ENCODE results near the gene IRF7. TPM values are rescaled to one million over a fixed set of nuclear protein-coding genes. Genes with fewer than 3 reads are reported as not detected.

IRF7 gene
- total RNA-seq, 1 experiment from 2014 or later: 15.2 TPM

DNA sequence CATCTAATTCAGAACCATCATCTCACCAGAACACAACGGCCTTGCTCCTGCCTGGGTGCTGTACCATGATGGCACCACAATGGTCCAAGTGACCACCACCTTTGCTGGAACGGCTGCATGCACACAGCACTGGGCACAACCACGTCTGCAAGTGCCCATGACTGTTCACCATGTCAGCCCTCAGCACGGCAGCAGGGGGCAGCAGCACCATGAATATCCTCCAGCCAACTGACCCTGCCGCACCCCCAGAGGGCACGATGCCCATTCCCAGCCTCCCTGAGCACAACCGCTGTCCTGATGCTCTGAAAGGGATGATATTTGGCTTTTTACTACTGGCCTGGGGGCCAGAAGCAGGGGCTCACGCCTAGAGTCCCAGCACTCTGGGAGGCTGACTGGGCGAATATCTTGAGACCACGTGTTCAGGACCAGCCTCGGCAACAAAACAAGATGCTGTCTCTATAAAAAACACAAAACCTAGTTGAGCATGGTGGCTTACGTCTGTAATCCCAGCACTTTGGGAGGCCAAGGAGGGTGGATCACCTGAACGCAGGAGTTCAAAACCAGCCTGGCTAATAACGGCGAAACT is 47.0 kb upstream of the IRF7 start:
- H3K27me3 ChIP-seq (ENCODE audit: insufficient read depth, low read length): no peaks in the 10 kb centered on the region
- no peak overlapping the region for H3K4me3 ChIP-seq (replicated peaks in 1 of 2; ENCODE audit: low read depth in 1 of 2, low read length in 2 of 2)
- ChIA-PET POLR2A (no interaction called here), CTCF (interaction anchor here (1.1 kb wide), 1 partner anchor 59 kb away, joined by 4 read pairs; no protein-coding TSS in a partner anchor), RAD21 (ENCODE audit: low non-redundant PET in 1 of 2, low total read pairs in 2 of 2, uncharacterized antibody in 2 of 2, unreplicated experiment in 2 of 2) (no interaction called here)
- H4K20me1 ChIP-seq (ENCODE audit: insufficient read depth): no peaks in the 10 kb centered on the region
- no peak overlapping the region for H3K9ac ChIP-seq (ENCODE audit: low read length)
- peak; percentile 48 for DNase-seq (ENCODE audit: low read depth, low spot score)
- no peak overlapping the region for H2AFZ ChIP-seq (ENCODE audit: low read depth, low read length, poor library complexity, severe bottlenecking)
- no peaks in the 10 kb centered on the region for H3K9me2 ChIP-seq (ENCODE audit: insufficient read depth)
- peaks cover 3% of the 10 kb centered on the region; the same call in 1 of the 2 replicates for H3K79me2 ChIP-seq (ENCODE audit: insufficient read depth, low read length)
- no peak overlapping the region for H3K27ac ChIP-seq (ENCODE audit: low read depth, low read length)
- intact Hi-C loops (cut with micrococcal nuclease): loop anchor here (1.0 kb wide), 2 partner anchors 61 to 103 kb away; no protein-coding TSS in a partner anchor
- H3K9me3 ChIP-seq (ENCODE audit: control insufficient read depth in 1 of 2, insufficient read depth in 1 of 2, low read depth in 1 of 2, low read length in 2 of 2): no peaks in the 10 kb centered on the region
- peaks cover 0 to 2% of the 10 kb centered on the region in 2 experiments; a peak in 1 of 4 replicates for H3K36me3 ChIP-seq (ENCODE audit: control insufficient read depth in 1 of 2, insufficient read depth in 2 of 2, low read length in 2 of 2)
- H3K4me1 ChIP-seq (ENCODE audit: control insufficient read depth in 1 of 2, insufficient read depth in 2 of 2, low read length in 2 of 2): no peaks in the 10 kb centered on the region
- TF ChIP-seq CBX3 (IDR thresholded peaks at IDR 0.05; ENCODE audit: low read depth) (no peak), RAD21 (IDR thresholded peaks at IDR 0.05; ENCODE audit: low read depth) (peak; percentile 89), EZH2phosphoT487 (IDR thresholded peaks at IDR 0.05; ENCODE audit: borderline replicate concordance) (no peak), ZNF274 (IDR thresholded peaks at IDR 0.05; ENCODE audit: low read depth, low read length) (no peak)
- TF ChIP-seq, protein P1, sequence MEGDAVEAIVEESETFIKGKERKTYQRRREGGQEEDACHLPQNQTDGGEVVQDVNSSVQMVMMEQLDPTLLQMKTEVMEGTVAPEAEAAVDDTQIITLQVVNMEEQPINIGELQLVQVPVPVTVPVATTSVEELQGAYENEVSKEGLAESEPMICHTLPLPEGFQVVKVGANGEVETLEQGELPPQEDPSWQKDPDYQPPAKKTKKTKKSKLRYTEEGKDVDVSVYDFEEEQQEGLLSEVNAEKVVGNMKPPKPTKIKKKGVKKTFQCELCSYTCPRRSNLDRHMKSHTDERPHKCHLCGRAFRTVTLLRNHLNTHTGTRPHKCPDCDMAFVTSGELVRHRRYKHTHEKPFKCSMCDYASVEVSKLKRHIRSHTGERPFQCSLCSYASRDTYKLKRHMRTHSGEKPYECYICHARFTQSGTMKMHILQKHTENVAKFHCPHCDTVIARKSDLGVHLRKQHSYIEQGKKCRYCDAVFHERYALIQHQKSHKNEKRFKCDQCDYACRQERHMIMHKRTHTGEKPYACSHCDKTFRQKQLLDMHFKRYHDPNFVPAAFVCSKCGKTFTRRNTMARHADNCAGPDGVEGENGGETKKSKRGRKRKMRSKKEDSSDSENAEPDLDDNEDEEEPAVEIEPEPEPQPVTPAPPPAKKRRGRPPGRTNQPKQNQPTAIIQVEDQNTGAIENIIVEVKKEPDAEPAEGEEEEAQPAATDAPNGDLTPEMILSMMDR (IDR thresholded peaks at IDR 0.05 in 2 of 3, conservative IDR thresholded peaks at IDR 0.05 in 1 of 3; ENCODE audit: borderline replicate concordance in 1 of 3, insufficient read depth in 1 of 3, low read depth in 2 of 3, low read length in 2 of 3): peak; percentile 85 to 90 (median 88)
- no TSS peak for BruUV-seq (replicated peaks)
- no peak overlapping the region for H3K4me2 ChIP-seq (ENCODE audit: low read length)
- peak; percentile 98 for ATAC-seq
